IPS DF 4.7 (cell line): Measurements from ENCODE around the gene GATA5.
"Not testable (repeated sequence)": the region's sequence is repeated elsewhere in the genome, so short reads cannot be mapped to it uniquely, and the experiment has no call there.

Source experiments
- DNase-seq: peaks from one replicate; pipeline ENCODE4 v3.0.0-alpha.2; 2013; ENCODE audit warnings: low spot score; ENCODE audit errors: extremely low read depth

The GATA5 gene

DNA sequence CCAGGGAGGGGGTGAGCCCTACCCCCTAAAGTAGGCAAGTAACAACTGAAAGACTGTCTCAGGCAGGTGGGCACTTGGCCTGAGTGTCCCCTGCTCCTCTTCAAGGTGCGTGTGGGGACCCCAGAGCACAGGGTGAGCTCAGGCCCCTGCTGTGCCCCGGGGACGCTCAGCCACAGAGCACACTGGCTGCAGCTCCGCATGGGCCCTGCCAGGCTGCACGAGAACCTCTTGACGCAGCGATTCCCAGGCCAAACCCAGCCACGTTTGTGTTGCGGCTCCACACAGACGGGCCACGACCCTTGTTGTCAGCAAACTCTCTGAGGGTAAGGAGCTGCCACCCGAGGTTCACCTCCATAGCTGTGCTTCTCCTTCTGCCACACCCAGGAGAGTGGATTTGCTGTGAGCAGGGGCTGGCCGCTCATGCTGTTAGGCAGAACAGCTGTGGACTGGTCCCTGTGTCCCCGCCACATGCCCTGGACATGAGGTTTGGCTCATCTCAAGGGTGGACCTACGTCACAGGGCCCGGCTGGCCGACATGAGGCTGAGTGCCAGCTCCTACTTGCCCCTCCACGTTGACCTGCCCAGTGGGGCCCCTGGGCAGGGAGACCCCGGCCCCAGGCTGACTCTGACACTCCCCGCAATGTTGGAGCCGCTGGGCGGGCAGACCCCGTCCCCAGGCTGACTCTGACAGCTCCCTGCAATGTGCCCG is 29.7 kb upstream of the GATA5 start:
- DNase-seq: no peak

DNA sequence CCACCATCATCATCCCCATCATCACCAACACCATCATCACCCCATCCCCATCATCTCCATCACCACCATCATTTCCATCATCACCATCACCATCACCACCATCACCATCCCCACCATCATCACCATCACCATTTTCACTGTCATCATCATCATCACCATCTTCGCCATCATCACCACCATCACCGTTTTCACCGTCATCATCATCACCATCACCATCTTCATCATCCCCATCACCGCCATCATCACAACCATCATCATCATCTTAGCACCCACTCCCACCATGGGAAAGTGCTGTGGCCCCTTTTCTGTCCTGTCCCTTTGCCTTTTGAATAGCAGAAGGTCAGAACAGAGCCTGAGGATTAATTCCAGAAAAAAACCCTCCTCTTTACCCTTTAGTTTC is 28.5 kb upstream of the GATA5 start:
- DNase-seq: no peak

DNA sequence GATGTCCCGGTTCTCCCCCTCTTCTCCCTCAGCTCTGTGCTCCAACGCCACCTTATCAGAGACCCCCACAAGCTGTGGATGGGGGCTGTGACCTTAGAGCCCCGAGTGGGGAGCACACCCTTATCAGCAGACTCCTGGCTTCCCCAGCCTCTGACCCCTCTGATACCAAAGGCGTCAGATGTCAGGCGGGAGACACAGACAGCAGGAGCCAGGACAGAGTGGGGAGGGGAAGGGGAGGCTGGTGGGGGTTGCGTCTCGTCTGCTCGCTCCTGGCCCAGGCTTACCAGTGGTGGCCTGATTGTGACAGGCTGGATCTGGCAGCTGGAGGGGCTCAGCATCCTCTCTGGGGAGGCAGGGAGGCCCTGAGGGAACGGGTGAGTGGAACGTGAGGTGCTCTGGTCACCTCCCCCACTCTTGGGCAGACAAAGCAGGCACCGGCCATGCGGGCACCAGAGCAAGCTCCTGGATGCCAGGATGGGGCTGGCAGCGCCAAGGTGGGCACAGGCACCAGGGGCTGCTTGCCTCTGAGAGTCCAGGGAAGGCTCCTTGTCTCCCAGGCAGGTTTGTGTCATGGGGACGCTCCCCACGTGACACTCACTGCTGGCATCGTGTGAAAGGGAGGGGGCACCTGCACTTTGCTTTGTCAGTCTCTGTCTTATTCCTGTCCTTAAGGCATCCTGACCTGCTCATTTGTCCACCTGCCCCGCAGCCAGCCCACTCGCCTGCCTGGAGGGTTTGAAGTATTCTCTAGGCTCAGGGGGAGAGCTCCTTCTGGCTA is 27.8 kb upstream of the GATA5 start:
- DNase-seq: no peak

DNA sequence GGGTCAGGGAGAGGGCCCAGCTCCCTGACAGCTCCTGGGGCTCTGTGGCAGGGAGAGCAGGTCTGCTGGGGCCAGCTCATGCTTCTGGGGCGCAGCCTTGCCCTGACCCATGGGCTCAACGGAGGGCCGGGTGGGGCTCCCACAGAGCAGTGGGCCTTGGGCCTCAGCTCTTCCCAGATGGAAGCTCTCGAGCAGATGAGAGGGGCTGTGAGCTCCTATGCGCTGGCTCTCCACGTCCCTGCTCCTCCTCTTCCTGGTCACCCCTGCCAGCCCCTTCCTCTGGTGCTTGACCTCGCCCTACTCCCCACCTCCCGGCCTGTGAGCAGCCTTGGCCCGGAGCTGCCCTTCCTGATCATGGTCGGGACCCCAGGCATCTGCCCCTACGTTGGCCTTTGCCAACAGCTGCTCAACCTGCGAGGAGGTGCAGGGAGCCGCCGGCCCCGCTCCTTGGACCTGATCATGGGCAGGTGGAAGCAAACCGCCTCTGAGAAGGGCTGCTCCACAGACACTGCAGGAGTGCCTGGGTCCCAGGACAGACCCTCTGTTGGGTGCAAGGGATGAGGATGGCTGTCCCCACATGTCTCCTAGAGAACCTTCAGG is 26.8 kb upstream of the GATA5 start:
- DNase-seq: no peak

DNA sequence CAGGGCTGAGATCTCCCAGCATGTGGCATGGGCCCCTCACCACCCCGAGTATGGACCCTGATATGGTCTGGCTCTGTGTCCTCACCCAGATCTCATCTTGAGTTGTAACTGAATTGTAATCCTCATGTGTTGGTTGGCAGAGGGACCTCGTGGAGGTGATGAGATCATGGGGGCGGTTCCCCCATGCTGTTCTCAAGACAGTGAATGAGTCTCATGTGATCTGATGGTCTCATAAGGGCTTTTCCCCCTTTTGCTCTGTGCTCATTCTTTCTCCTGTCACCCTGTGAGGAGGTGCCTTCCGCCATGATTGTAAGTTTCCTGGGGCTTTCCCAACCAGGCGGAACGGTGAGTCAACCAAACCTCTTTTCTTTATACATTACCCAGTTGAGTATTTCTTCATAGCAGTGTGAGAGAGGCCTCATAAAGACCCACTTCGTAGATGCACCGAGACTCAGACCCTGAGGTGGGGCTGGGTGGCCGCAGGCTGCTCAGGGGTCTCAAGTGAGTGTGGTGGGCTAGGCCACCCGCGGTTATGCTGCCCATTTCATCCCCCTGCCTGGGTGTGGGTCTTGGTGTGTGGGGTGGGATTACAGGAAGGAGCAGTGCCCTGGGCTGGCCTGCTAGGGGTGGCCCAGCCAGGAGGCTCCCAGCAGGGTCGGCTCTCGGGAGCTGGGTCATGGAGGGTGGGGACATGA is 26.2 kb upstream of the GATA5 start:
- DNase-seq: no peak

DNA sequence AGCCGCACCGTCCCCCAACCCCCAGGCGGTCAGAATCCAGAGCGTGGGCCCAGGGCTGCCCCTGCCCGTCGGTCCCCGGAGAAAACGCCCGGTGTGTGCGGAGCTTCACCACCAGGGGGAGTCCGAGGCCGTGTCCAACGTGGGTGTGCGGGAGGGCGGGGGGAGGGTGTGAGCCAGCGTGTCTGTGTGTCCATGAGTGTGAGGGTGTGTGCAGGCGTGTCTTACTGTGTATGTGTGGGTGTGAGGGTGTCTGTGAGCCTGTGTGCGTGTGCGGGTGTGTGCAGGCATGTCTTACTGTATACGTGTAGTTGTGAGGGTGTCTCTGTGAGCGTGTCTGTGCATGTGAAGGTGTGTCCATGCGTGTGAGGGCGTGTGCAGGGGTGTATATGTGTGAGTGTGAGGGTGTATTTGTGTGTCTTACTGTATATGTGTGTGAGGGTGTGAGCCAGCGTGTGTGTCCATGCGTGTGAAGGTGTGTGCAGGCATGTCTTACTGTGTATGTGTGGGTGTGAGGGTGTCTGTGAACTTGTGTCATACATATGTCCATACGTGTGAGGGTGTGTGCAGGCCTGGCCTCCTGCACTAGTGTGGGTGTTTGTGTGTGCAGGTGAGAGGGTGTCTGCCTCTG is 24.6 kb upstream of the GATA5 start:
- no peak for DNase-seq

DNA sequence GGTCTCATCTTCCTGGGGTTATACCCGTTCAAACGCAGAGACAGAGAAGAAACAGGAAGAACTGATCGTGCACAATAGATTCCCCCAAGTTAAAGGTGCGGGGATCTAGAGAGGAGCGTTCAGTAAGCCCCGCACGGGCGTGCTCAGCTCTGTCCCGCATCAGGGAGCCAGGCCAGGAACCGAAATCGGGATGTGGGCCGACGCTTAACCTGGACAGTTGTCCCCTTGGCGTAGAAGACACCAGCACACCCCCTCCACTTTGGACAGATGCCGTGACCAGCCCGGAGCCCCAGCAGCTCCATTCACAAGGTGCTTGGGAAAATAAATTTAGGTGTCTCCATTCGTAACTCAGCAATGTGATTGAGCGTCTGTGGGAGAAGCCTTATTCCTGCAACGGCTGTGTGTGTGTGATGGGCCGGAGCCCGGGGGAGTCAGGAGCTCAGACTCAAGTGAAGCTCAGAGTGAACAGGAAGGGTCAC is 24.0 kb upstream of the GATA5 start:
- no peak for DNase-seq

DNA sequence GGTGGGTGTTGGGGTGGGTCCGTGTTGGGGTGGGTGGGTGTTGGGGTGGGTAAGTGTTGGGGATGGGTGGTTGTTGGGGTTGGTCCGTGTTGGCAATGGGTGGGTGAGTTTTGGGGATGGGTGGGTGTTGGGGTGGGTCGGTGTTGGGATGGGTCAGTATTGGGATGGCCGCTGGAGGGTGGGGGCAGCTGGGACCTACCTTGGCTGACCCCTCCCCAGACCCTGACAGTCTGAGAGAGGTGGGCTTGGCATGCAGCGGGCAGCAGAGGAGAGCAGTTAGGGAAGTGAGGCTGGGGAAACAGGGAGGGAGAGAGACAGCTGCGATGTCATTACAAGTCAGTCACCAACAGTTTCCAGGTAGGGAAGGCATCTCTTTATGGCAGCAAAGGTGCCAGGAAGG is 23.1 kb upstream of the GATA5 start:
- no peak for DNase-seq

DNA sequence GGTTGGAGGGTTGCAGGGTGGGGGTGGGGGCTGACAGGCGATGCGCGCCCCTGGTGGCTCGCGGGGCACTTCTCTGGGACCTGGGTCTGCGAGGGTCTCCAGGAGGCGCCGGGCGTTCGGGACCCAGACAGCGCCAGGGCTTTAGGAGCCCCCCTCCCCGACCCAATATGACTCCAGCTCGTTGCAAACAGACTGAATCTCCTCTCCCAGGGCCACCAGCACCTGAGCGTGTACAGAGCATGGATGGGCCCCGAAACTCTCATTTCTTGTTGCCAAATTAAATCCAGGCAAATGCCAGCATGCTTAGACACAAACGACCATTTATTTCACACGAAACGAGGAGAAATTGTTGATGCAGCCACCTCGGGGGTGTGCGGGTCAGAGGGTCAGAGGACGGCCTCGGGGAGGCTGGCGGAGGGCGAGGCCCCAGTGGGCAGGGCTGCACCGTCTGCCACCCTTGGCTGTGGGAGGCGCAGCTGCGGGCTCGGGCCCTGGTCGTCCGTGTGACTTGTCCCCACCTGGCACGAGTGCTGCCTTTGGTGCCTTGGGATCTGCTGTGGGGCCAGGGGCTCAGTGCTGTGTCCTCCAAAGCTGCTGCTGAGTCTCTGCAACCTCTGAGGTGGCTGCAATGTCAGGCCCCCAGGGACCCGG is 20.9 kb upstream of the GATA5 start:
- no peak for DNase-seq

DNA sequence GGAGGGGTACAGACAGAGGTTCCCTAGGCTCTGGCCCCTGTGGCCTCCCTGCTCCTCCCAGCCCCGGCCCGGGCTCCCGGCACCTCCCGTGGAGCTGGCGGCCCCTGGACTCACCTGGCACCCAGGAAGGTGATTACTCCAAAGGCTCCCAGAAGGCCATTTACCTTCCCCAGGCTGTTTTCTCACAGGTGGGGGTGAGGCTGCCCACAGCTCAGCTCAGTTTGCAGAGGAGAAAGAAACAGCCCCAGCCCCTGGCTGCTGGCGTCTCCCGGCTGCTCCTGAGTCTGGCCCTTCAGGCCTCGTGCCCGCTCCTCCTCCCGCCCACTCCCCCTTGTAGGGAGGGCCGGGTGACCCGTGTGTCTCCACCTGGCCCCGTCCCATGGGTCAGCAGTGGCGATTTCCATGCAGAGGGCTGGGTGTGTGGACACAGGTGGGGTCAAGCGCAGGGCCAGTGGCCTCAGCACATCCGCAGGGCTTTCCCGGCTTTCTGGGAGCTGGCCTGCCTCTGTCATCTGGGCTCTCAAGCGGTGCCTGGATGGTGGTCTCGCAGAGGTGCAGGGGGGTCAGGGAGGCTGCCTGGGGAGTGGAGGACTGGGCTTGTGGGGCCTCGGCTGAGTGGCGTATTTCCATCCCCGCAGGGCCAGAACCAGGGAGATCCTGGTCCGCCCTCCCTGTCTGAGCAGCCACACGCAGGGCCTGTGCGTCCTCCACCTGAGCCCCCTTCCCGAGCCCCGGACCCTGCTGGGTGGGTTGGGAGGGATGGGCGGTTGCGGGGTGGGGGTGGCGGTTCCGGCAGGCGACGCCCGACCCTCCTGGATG is 20.2 kb upstream of the GATA5 start:
- no peak for DNase-seq

DNA sequence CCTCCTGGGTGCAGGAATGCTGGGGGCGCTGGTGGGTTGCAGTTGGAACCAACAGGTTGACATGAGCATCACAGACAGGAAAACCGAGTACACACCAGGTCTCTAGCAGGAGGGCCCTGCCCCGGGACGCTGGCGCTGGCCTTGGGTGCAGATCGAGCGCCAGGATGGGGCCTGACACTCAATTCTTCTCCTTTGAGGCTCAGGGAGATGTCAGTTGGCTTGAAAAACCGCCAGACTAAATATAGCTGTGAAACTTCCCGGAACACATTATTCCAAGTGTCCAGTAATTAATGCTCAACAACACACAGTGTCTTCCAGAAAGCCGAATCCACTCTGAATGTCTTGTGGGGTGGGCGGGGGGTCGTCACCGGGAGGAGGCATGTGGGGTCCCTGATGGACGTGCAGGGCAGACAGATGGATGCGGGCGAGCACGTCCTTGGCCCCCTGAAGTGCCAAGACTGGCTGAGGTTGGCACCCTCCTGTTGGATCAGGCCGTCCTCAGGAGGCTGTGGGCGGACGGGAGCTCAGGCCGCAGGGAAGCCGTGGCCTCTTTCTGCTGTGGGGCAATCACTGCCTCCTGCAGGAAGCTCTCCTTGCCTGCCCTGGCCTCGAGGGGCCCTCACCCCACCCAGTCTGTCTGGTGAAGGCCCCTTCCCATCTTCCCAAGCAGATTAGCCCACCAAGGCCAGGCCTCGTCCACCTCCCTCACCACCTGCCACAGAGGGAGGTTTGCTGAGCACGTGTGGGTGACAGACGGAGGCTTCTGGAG is 19.4 kb upstream of the GATA5 start:
- no peak for DNase-seq

DNA sequence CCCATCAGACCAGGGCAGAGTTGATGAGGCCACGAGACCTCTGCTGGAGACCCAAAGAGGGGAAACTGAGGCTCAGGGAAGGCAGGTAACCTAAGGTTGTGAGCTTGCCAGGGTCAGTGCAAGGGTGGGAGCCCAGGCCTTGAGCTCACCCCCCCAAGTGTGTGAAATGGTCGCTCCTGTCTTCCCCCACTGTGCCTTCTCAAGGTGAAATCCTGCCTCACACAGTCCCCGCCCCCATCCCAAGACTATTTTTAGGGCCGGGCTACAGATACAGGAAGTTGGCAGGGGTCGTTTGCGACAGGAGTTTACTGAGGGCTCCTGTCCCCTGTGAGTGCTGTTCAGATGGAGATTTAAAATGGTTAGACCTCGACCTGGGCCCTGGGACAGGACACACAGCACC is 18.7 kb upstream of the GATA5 start:
- no peak for DNase-seq

DNA sequence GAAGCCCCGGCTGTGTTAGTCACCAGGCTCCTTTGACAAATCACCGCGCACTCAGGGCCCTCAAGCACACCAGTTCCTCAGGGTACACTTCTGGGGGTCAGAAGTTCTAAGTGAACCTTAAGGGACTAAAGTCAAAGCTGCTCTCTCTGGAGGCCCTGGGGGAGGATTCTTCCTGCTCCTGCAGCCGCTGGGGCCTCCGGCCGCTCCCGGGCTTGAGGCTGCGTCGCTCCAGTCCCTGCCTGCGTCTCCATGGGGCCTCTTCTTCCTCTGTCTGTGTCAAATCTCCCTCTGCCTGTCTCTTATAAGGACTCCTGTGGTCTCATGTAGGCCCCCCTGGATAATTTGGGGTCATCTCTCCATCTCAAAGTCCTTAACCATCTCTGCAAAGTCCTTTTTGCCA is 18.1 kb upstream of the GATA5 start:
- DNase-seq: no peak

DNA sequence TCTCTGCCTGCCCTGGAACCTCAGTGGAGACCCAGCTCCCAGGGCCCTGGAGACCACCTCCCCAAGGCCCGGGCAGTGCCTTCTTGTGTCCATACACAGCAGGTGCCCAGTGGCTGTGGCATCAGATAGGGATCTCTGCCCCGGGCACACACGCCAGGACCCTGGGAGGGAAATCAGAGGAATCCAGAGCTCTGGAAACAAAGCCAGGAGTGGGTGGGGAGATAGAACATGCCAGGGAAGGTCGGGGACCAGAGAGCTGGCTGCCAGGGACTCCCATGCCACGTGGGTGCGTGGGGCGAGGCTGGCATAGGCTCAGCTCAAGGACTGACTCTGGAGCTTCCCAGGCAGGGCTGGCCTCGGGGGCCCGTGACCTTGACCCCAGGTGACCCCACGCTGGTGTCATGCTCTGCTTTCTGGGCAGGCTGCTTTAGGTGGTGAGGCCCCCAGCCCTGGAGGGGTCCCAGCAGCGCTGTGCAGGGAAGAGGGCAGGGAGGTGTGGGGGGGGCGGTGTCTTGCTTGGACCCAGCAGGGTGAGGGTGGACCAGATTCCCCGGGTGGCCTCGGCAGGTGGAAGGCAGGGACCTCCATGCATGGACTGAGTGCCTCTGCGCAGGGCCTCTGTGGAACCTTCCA is 17.6 kb upstream of the GATA5 start:
- DNase-seq: no peak

DNA sequence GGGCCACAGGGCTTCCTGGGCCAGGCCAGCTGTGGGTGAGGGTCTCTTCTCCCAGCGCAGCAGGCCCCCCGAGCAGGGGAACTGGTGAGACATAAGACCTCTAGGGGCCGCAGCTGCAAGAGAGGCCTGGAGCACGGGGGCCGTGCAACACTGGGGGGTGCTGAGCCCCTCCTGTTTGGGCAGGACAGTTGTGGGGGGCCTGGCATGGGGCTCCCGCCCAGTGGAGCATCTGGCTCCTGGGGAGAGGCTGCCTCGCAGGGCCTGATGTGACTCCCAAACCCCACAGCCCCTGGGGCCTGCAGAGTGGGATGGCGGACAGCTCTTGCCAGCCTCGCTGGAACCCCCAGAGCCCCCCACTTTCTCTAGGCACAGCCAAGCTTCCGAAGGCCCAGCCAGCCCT is 16.9 kb upstream of the GATA5 start:
- no peak for DNase-seq

DNA sequence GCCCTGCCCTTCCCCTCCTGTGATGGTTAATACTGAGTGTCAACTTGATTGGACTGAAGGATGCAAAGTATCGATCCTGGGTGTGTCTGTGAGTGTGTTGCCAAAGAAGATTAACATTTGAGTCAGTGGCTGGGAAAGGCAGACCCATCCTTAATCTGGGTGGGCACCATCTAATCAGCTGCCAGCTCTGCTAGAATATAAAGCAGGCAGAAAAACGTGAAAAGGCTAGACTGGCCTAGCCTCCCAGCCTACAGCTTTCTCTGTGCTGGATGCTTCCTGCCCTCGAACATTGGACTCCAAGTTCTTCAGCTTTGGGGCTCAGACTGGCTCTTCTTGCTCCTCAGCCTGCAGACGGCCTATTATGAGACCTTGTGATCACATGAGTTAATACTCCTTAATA is 15.0 kb upstream of the GATA5 start:
- not testable (repeated sequence) for DNase-seq

DNA sequence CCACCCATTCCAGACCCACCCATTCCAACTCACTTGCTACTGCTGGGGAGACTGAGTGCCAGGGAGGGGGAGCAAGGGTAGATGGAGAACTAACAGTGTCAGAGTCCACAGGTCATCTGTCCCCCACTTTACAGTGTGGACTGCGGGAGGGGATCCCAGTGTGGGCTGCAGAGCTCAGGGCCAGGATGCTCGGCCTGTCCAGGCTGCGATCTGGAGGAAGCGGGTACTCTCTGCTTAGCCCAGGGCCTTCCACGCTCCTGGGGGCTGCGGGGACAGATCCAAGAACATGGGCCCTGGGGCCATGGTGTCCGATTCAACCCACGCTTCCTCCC is 14.1 kb upstream of the GATA5 start:
- no peak for DNase-seq

DNA sequence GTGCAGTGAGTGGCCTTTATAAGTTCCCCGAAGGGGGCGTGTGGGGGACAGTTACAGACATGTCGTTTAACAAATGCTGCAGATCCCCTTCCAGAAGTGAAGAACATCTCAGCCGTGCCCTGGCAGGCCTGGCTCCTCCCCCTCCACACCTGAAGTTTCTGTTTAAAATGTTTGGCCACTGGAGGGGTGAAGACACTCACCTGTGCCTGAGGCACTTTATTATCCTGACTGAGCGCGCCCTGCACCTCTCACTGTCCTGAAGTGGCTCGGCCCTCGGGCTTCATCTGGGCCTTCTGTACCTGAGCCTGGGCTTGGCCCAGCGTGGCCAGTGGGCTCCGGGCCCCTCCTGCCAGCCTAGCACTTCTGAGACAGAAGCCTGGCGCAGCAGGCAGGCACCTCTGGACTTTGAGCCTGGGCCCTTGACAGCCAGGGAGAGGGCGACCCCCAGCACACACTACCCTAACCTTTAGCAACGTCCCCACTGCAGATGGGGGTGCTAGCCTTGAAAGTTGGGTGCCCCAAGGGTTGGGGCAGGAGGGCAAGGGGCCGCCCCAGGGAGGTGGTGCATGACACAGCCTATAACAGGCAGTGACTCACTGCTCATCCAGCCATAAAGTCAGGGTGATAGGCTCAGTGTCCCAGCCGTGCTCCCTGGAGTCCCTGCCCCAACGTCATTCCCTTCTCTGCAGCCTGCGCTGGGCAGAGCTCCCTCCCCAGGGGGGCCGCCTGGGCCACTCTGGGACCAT is 13.6 kb upstream of the GATA5 start:
- no peak for DNase-seq
